ENCODE data around the gene CCR5.

- TF ChIP-seq, protein P1, sequence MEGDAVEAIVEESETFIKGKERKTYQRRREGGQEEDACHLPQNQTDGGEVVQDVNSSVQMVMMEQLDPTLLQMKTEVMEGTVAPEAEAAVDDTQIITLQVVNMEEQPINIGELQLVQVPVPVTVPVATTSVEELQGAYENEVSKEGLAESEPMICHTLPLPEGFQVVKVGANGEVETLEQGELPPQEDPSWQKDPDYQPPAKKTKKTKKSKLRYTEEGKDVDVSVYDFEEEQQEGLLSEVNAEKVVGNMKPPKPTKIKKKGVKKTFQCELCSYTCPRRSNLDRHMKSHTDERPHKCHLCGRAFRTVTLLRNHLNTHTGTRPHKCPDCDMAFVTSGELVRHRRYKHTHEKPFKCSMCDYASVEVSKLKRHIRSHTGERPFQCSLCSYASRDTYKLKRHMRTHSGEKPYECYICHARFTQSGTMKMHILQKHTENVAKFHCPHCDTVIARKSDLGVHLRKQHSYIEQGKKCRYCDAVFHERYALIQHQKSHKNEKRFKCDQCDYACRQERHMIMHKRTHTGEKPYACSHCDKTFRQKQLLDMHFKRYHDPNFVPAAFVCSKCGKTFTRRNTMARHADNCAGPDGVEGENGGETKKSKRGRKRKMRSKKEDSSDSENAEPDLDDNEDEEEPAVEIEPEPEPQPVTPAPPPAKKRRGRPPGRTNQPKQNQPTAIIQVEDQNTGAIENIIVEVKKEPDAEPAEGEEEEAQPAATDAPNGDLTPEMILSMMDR (IDR thresholded peaks at IDR 0.05; ENCODE audit: control extremely low read depth in 1 of 3, insufficient read depth in 1 of 3, low read depth in 1 of 3, low read length in 3 of 3), result no peak
- TF ChIP-seq YY1 (IDR thresholded peaks at IDR 0.05; ENCODE audit: low read depth, low read length), result no peak
- TF ChIP-seq RAD21 (IDR thresholded peaks at IDR 0.05 in 1 of 2, conservative IDR thresholded peaks at IDR 0.05 in 1 of 2; ENCODE audit: low read depth in 2 of 2, low read length in 2 of 2), result no peak
- TF ChIP-seq ASH2L (IDR thresholded peaks at IDR 0.05; ENCODE audit: low read length), result no peak
- TF ChIP-seq CHD2 (IDR thresholded peaks at IDR 0.05; ENCODE audit: low read length), result no peak
- TF ChIP-seq EZH2 (IDR thresholded peaks at IDR 0.05; ENCODE audit: low read depth, low read length, severe bottlenecking), result no peak
- no peak for TF ChIP-seq TAF1 (IDR thresholded peaks at IDR 0.05; ENCODE audit: low read depth, low read length)
- no peak for TF ChIP-seq EP300 (IDR thresholded peaks at IDR 0.05; ENCODE audit: borderline replicate concordance in 1 of 2, low read depth in 2 of 2, low read length in 2 of 2)
- no peak for TF ChIP-seq POLR2A (IDR thresholded peaks at IDR 0.05; ENCODE audit: control extremely low read depth in 1 of 2, low read depth in 2 of 2, low read length in 2 of 2)
- no peak for TF ChIP-seq RXRA (IDR thresholded peaks at IDR 0.05; ENCODE audit: insufficient read depth, low read depth, low read length)
- TF ChIP-seq POLR2AphosphoS5 (IDR thresholded peaks at IDR 0.05; ENCODE audit: low read depth, low read length), result no peak
Observed at GRCh38 chr3:46420931-46421330, 50.2 kb downstream of the CCR5 start.
